Retinal pigment epithelial cell (primary cell): ENCODE results near the gene NMD3.

Experiments used
- DNase-seq: peaks from one replicate; pipeline ENCODE4 v3.0.0-alpha.2; 2010; ENCODE audit warnings: low read depth
- H3K4me3 ChIP-seq: 2 replicates; pipeline ENCODE4 v1.5.1; 2011; ENCODE audit warnings: mild to moderate bottlenecking, low read length, control low read depth, moderate library complexity
- TF ChIP-seq, protein P1 (sequence below): conservative IDR thresholded peaks from 2 replicates; pipeline ENCODE4 v1.5.1; 2011; ENCODE audit warnings: low read depth, low read length, control low read depth, inconsistent platforms

NMD3 gene

GRCh38 chr3:161230621-161231171 is 9.6 kb downstream of the NMD3 start:
- H3K4me3 ChIP-seq = no peak overlapping the region
- TF ChIP-seq, protein P1, sequence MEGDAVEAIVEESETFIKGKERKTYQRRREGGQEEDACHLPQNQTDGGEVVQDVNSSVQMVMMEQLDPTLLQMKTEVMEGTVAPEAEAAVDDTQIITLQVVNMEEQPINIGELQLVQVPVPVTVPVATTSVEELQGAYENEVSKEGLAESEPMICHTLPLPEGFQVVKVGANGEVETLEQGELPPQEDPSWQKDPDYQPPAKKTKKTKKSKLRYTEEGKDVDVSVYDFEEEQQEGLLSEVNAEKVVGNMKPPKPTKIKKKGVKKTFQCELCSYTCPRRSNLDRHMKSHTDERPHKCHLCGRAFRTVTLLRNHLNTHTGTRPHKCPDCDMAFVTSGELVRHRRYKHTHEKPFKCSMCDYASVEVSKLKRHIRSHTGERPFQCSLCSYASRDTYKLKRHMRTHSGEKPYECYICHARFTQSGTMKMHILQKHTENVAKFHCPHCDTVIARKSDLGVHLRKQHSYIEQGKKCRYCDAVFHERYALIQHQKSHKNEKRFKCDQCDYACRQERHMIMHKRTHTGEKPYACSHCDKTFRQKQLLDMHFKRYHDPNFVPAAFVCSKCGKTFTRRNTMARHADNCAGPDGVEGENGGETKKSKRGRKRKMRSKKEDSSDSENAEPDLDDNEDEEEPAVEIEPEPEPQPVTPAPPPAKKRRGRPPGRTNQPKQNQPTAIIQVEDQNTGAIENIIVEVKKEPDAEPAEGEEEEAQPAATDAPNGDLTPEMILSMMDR = no peak
- DNase-seq = no peak

DNA sequence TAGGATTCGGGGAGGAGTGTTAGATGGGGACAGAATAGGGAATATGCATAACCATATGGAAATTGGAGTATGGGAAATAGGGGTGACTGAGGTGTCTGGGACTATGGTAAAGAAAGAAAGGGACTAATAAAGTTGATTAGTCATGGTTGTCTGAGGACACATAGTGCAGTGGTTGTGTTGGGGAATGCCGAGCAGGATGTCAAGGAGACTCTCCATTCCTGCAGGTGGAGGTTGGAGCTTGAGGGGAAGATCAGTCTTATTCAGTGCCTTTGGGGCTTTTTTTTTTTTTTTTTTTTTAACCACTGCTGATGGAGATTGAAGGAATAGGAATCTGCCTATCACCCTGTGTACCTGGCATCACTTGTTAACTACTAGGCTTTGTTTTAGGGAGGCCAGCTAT is 10.8 kb downstream of the NMD3 start:
- no peak for DNase-seq
- TF ChIP-seq, protein P1 = no peak

GRCh38 chr3:161233557-161233956 is 12.4 kb downstream of the NMD3 start:
- H3K4me3 ChIP-seq = no peak overlapping the region
- no peak for DNase-seq
- TF ChIP-seq, protein P1 = no peak

More for the DNA sequence above, 10.8 kb downstream of the NMD3 start:
- H3K4me3 ChIP-seq = no peak overlapping the region

DNA sequence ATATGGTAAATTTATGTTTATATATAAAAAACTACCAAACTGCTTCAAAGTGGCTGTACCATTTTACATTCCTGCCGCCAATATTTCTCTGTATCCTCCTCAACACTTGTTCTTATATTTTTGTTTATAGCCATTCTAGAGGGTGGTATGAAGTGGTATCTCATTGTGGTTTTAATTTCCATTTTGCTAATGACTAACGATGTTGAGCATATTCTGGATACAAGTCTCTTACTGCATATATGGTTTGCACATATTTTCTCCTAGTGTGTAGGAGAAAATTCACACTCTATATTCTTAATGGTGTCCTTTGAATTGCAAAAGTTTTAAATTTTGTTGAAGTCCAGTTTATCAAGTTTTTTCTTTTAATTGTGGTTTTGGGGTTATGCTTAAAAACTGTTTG is 15.1 kb downstream of the NMD3 start:
- H3K4me3 ChIP-seq = no peak overlapping the region
- TF ChIP-seq, protein P1 = no peak
- no peak for DNase-seq

- H3K4me3 ChIP-seq = no peak overlapping the region
- DNase-seq = no peak
- TF ChIP-seq, protein P1 = no peak
Observed at GRCh38 chr3:161239700-161240099, 18.6 kb downstream of the NMD3 start.

DNA sequence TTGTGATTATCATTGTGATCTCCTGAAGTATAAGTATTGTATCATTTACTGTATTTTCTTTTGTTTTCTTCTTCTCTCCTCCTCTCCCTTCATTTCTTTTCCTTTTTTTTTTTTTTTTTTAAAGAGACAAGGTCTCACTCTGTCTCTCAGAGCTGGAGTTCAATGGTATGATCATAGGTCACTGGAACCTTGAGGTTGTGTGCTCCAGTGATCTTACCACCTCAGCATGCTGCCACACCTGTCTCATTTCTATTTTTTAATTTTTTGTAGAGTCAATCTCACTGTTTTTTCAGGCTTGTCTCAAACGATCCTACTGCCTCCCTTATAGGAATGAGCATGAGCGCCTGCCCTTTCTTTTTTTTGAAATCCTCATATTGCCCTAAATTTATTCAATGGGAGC is 23.4 kb downstream of the NMD3 start:
- no peak for DNase-seq
- TF ChIP-seq, protein P1 = no peak

GRCh38 chr3:161247049-161247448 is 25.9 kb downstream of the NMD3 start:
- H3K4me3 ChIP-seq = no peak overlapping the region
- no peak for DNase-seq
- TF ChIP-seq, protein P1 = no peak

More for the DNA sequence above, 23.4 kb downstream of the NMD3 start:
- H3K4me3 ChIP-seq = no peak overlapping the region
